Neural progenitor cell (in vitro differentiated cells): ENCODE measurements around the gene ADK.

ENCODE experiments used
- EZH2 ChIP-seq: fragments of 200-600 bp; sonication (generic); IDR thresholded peaks from 2 replicates; pipeline ENCODE4 v1.6.1; 2017; ENCODE audit warnings: antibody characterized with exemption, mild to moderate bottlenecking, moderate library complexity
- TF ChIP-seq, protein P1 (sequence below): fragments of 200-600 bp; sonication (generic); IDR thresholded peaks from 2 replicates; pipeline ENCODE4 v1.5.1; 2017; ENCODE audit warnings: antibody characterized with exemption, mild to moderate bottlenecking

- TF ChIP-seq, protein P1, sequence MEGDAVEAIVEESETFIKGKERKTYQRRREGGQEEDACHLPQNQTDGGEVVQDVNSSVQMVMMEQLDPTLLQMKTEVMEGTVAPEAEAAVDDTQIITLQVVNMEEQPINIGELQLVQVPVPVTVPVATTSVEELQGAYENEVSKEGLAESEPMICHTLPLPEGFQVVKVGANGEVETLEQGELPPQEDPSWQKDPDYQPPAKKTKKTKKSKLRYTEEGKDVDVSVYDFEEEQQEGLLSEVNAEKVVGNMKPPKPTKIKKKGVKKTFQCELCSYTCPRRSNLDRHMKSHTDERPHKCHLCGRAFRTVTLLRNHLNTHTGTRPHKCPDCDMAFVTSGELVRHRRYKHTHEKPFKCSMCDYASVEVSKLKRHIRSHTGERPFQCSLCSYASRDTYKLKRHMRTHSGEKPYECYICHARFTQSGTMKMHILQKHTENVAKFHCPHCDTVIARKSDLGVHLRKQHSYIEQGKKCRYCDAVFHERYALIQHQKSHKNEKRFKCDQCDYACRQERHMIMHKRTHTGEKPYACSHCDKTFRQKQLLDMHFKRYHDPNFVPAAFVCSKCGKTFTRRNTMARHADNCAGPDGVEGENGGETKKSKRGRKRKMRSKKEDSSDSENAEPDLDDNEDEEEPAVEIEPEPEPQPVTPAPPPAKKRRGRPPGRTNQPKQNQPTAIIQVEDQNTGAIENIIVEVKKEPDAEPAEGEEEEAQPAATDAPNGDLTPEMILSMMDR: no peak
- TF ChIP-seq EZH2: no peak
These were observed 367.0 kb downstream of the ADK start for GRCh38 chr10:74518061-74518460.
